GM08714 (cell line): ENCODE results near the gene USP20.

Experiments used
- H3K4me3 ChIP-seq: fragments of 200-500 bp; sonication (Bioruptor generic); 2 replicates; pipeline ENCODE4 v1.5.1; 2014; ENCODE audit warnings: mild to moderate bottlenecking, low read length, inconsistent platforms
- ZNF274 ChIP-seq: IDR thresholded peaks from 2 replicates; pipeline ENCODE4 v1.6.1; 2012; ENCODE audit warnings: mild to moderate bottlenecking, low read depth, low read length

The USP20 gene

GRCh38 chr9:129891569-129891968 lies 56.3 kb downstream of the USP20 start:
- TF ChIP-seq ZNF274 = no peak
- peak overlapping the region; percentile 49; the same call in 1 of the 2 replicates for H3K4me3 ChIP-seq

GRCh38 chr9:129894120-129894823 lies 59.0 kb downstream of the USP20 start:
- TF ChIP-seq ZNF274 = no peak

GRCh38 chr9:129895376-129896268 lies 60.4 kb downstream of the USP20 start:
- no peak overlapping the region for H3K4me3 ChIP-seq
- no peak for TF ChIP-seq ZNF274

More at GRCh38 chr9:129894120-129894823, 59.0 kb downstream of the USP20 start:
- no peak overlapping the region for H3K4me3 ChIP-seq

GRCh38 chr9:129897263-129897662 lies 62.0 kb downstream of the USP20 start:
- no peak for TF ChIP-seq ZNF274
- H3K4me3 ChIP-seq = no peak overlapping the region

GRCh38 chr9:129898185-129898584 lies 62.9 kb downstream of the USP20 start:
- TF ChIP-seq ZNF274 = no peak
- no peak overlapping the region for H3K4me3 ChIP-seq

GRCh38 chr9:129899620-129900019 lies 64.4 kb downstream of the USP20 start:
- no peak for TF ChIP-seq ZNF274
- no peak overlapping the region for H3K4me3 ChIP-seq

GRCh38 chr9:129900263-129901027 lies 65.2 kb downstream of the USP20 start:
- H3K4me3 ChIP-seq = no peak overlapping the region
- TF ChIP-seq ZNF274 = no peak

- H3K4me3 ChIP-seq = no peak overlapping the region
- TF ChIP-seq ZNF274 = no peak
These were observed 66.9 kb downstream of the USP20 start for GRCh38 chr9:129901993-129902739.

GRCh38 chr9:129902740-129903134 lies 67.5 kb downstream of the USP20 start:
- H3K4me3 ChIP-seq = no peak overlapping the region
- no peak for TF ChIP-seq ZNF274

- no peak for TF ChIP-seq ZNF274
- no peak overlapping the region for H3K4me3 ChIP-seq
These were observed 69.5 kb downstream of the USP20 start for GRCh38 chr9:129904734-129905133.

GRCh38 chr9:129906298-129906697 lies 71.0 kb downstream of the USP20 start:
- TF ChIP-seq ZNF274 = no peak
- no peak overlapping the region for H3K4me3 ChIP-seq

- no peak for TF ChIP-seq ZNF274
These were observed 71.9 kb downstream of the USP20 start for GRCh38 chr9:129907201-129907600.

GRCh38 chr9:129908906-129909305 lies 73.6 kb downstream of the USP20 start:
- no peak overlapping the region for H3K4me3 ChIP-seq
- no peak for TF ChIP-seq ZNF274

More at GRCh38 chr9:129907201-129907600, 71.9 kb downstream of the USP20 start:
- no peak overlapping the region for H3K4me3 ChIP-seq
